HCT116 (cell line): ENCODE data around the gene PKMYT1. TPM values are rescaled to one million over a fixed set of nuclear protein-coding genes. Genes with fewer than 3 reads are reported as not detected.

Experiments used
- ATAC-seq: fragments of 200-7000 bp; cut with Tn5 transposase; 2 replicates; pipeline ENCODE4 v1.9.1; 2020; ENCODE audit warnings: mild to moderate bottlenecking, moderate library complexity
- BruUV-seq: library from RNA; stranded (reverse); fragments of 400-500 nt; replicated peaks from 2 replicates; lab custom pipeline; 2021; lab: Mats Ljungman, UMichigan
- CTCF ChIA-PET: fragments of 300-600 bp; sonication (Branson Sonifier 250); formaldehyde crosslinking; loops from one replicate; lab custom pipeline; 2021; ENCODE audit warnings: antibody characterized with exemption; lab: Charles Lee
- POLR2A ChIA-PET: fragments of 300-600, 350-600 bp; sonication (Branson Sonifier 250); formaldehyde crosslinking; loops from one replicate; lab custom pipeline; 2021; ENCODE audit warnings: antibody characterized with exemption; lab: Charles Lee
- RAD21 ChIA-PET, 2 experiments: fragments of 300-600 bp; sonication (Branson Sonifier 250); formaldehyde crosslinking; loops; one replicate each; lab custom pipeline; 2023; ENCODE audit warnings: low total read pairs in 2 of 2; ENCODE audit not compliant: uncharacterized antibody in 2 of 2, unreplicated experiment in 2 of 2, low non-redundant PET in 1 of 2; lab: Charles Lee
- DNase-seq: peaks from one replicate; pipeline ENCODE4 v3.0.0-alpha.2; 2010; ENCODE audit warnings: low read depth, low spot score
- H2AFZ ChIP-seq: fragments of 200-600 bp; shearing (Covaris generic), sonication (generic); 2 replicates; pipeline ENCODE4 v1.6.1; 2017; ENCODE audit warnings: low read depth, mixed run types, mixed read lengths, antibody characterized with exemption, low read length; ENCODE audit not compliant: poor library complexity, severe bottlenecking
- H3K27ac ChIP-seq: 2 replicates; pipeline ENCODE4 v1.5.1; 2012; ENCODE audit warnings: low read depth, low read length
- H3K27me3 ChIP-seq: fragments of 200-600 bp; sonication (generic); 2 replicates; pipeline ENCODE4 v1.6.1; 2016; ENCODE audit warnings: mixed run types, low read length, mixed read lengths; ENCODE audit not compliant: insufficient read depth
- H3K36me3 ChIP-seq, 2 experiments: fragments of 200-500 bp in 1 of 2; fragments of 200-600 bp in 1 of 2; sonication (Bioruptor generic) in 1 of 2; sonication (generic) in 1 of 2; 2 replicates each; pipeline versions ENCODE4 v1.5.1 to v1.6.1; 2014 to 2016; ENCODE audit warnings: low read length in 2 of 2, inconsistent platforms in 1 of 2, mixed read lengths in 1 of 2, mixed run types in 1 of 2; ENCODE audit not compliant: insufficient read depth in 2 of 2, control insufficient read depth in 1 of 2
- H3K4me1 ChIP-seq, 2 experiments: fragments of 200-600 bp in 1 of 2; sonication (generic) in 1 of 2; 2 replicates each; pipeline versions ENCODE4 v1.5.1 to v1.6.1; 2012 to 2017; ENCODE audit warnings: low read length in 2 of 2, inconsistent platforms in 1 of 2, mild to moderate bottlenecking in 1 of 2, mixed read lengths in 1 of 2, mixed run types in 1 of 2, moderate library complexity in 1 of 2; ENCODE audit not compliant: insufficient read depth in 2 of 2, control insufficient read depth in 1 of 2
- H3K4me2 ChIP-seq: fragments of 200-600 bp; sonication (generic); 2 replicates; pipeline ENCODE4 v1.6.1; 2017; ENCODE audit warnings: mixed run types, low read length, mixed read lengths
- H3K4me3 ChIP-seq, 2 experiments: fragments of 200-600 bp in 1 of 2; sonication (generic) in 1 of 2; replicated peaks in 1 of 2; 2 replicates each; pipeline ENCODE4 v1.5.1; 2011 to 2016; ENCODE audit warnings: low read length in 2 of 2, control low read depth in 1 of 2, low read depth in 1 of 2, mild to moderate bottlenecking in 1 of 2, mixed read lengths in 1 of 2, mixed run types in 1 of 2
- H3K79me2 ChIP-seq: fragments of 200-600 bp; sonication (generic); 2 replicates; pipeline ENCODE4 v1.6.1; 2017; ENCODE audit warnings: mild to moderate bottlenecking, mixed run types, low read length, moderate library complexity, mixed read lengths; ENCODE audit not compliant: insufficient read depth
- H3K9ac ChIP-seq: fragments of 200-600 bp; sonication (generic); 2 replicates; pipeline ENCODE4 v1.6.1; 2016; ENCODE audit warnings: low read length, mixed read lengths
- H3K9me2 ChIP-seq: fragments of 200-600 bp; sonication (generic), shearing (Covaris generic); 2 replicates; pipeline ENCODE4 v1.6.1; 2017; ENCODE audit warnings: mixed run types, mild to moderate bottlenecking, moderate library complexity; ENCODE audit not compliant: insufficient read depth
- H3K9me3 ChIP-seq, 2 experiments: fragments of 200-500 bp in 1 of 2; fragments of 200-600 bp in 1 of 2; sonication (Bioruptor generic) in 1 of 2; sonication (generic) in 1 of 2; 2 replicates each; pipeline ENCODE4 v1.6.1; 2014 to 2017; ENCODE audit warnings: low read length in 2 of 2, mixed read lengths in 2 of 2, inconsistent platforms in 1 of 2, low read depth in 1 of 2, mild to moderate bottlenecking in 1 of 2, mixed run types in 1 of 2, moderate library complexity in 1 of 2; ENCODE audit not compliant: control insufficient read depth in 1 of 2, insufficient read depth in 1 of 2
- H4K20me1 ChIP-seq: fragments of 200-600 bp; sonication (generic), shearing (Covaris generic); 2 replicates; pipeline ENCODE4 v1.6.1; 2017; ENCODE audit warnings: mixed run types, mild to moderate bottlenecking, moderate library complexity; ENCODE audit not compliant: insufficient read depth
- EZH2 ChIP-seq: fragments of 200-600 bp; sonication (generic); IDR thresholded peaks from 2 replicates; pipeline ENCODE4 v1.6.1; 2017; ENCODE audit warnings: antibody characterized with exemption, mixed run types
- EZH2phosphoT487 ChIP-seq: fragments of 200-600 bp; IDR thresholded peaks from 2 replicates; pipeline ENCODE4 v1.6.1; 2018; ENCODE audit warnings: antibody characterized with exemption, borderline replicate concordance
- FOSL1 ChIP-seq: IDR thresholded peaks from 2 replicates; pipeline ENCODE4 v1.6.1; 2012; ENCODE audit warnings: low read depth
- POLR2AphosphoS5 ChIP-seq: IDR thresholded peaks from 2 replicates; pipeline ENCODE4 v1.6.1; 2011; ENCODE audit warnings: mild to moderate bottlenecking, low read depth, low read length, moderate library complexity
- RAD21 ChIP-seq: IDR thresholded peaks from 2 replicates; pipeline ENCODE4 v1.6.1; 2012; ENCODE audit warnings: low read depth, mild to moderate bottlenecking
- SIN3A ChIP-seq: IDR thresholded peaks from 2 replicates; pipeline ENCODE4 v1.6.1; 2012; ENCODE audit warnings: low read depth
- SP1 ChIP-seq: IDR thresholded peaks from 2 replicates; pipeline ENCODE4 v1.6.1; 2012; ENCODE audit warnings: low read depth
- SRF ChIP-seq: IDR thresholded peaks from 2 replicates; pipeline ENCODE4 v1.6.1; 2012; ENCODE audit warnings: low read depth
- TCF7L2 ChIP-seq: IDR thresholded peaks from 2 replicates; pipeline ENCODE4 v1.7.0; 2011; ENCODE audit warnings: borderline replicate concordance, inconsistent platforms; ENCODE audit not compliant: insufficient read depth, insufficient read length; ENCODE audit errors: extremely low read depth
- ZFX ChIP-seq: fragments of 450-650 bp; IDR thresholded peaks from 2 replicates; pipeline ENCODE4 v1.6.1; 2017
- ZNF274 ChIP-seq: fragments of 200-500 bp; sonication (Bioruptor generic); IDR thresholded peaks from 2 replicates; pipeline ENCODE4 v1.6.1; 2014; ENCODE audit warnings: mild to moderate bottlenecking, low read depth, low read length, inconsistent platforms
- intact Hi-C: fragments of 100-400 bp; cut with micrococcal nuclease; formaldehyde crosslinking; loops from 2 replicates; pipeline ENCODE4 v1.10.0; 2022
- total RNA-seq: library from RNA; stranded (reverse); gene quantifications from one replicate; pipeline ENCODE4 v1.2.1, GENCODE V29; 2021; ENCODE audit not compliant: unreplicated experiment
- TF ChIP-seq, protein P1 (sequence below): IDR thresholded peaks from 2 replicates; pipeline ENCODE4 v1.6.1; 2012; ENCODE audit warnings: low read depth
- TF ChIP-seq, protein P2 (sequence below): IDR thresholded peaks from 2 replicates; pipeline ENCODE4 v1.6.1; 2012
- TF ChIP-seq, protein P3 (sequence below), 3 experiments: fragments of 200-600 bp in 1 of 3; sonication (generic) in 1 of 3; IDR thresholded peaks in 2 of 3; conservative IDR thresholded peaks in 1 of 3; 2 replicates each; pipeline ENCODE4 v1.5.1; 2012 to 2017; ENCODE audit warnings: low read depth in 2 of 3, low read length in 2 of 3, antibody characterized with exemption in 1 of 3, borderline replicate concordance in 1 of 3, control low read depth in 1 of 3, mild to moderate bottlenecking in 1 of 3, mixed read lengths in 1 of 3, mixed run types in 1 of 3, moderate library complexity in 1 of 3; ENCODE audit not compliant: insufficient read depth in 1 of 3

The PKMYT1 gene
- total RNA-seq, 1 experiment from 2014 or later: 104 TPM

DNA sequence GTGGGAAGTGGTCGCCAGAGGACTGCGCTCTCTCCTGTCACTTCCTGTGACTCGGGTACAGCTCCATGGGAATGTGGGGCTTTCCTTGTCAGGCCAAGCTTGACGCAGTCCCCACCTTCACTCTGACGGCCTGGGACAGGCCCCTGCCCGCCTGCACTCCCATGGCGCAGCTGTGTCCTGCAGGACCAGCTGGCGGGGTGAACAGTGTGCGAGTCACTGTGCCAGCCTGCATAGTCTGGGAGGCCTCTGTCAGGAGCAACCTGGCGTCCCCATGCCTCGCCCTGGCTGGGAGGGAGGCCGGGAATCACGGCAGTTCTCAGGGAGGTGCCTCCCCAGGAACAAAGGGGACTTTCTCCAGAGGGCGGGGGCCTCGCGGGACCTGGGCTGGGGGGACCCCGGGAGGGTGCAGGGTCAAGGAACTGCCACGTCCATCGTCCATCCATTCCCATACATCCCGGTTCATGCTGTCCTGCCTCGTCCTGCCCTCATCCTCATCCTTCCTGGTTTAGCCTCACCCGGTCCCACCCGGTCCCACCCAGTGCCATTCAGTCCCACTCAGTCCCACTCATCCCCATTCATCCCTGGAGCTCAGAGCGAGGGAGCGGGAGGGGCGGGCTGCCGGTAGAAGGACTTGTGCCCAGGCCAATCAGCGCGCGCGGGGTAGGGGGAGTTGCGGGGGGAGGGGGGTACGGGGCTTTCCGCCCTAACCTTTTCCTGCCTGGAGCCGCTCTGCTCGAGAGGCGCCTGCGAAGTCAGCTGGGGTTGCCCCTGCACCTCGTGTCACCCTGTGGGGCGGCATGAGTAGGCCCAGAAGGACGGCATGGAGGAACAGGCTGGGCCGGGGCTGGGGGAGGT, 55.1 kb downstream of the PKMYT1 start:
- BruUV-seq: no TSS peak
- Histone ChIP-seq H3K9me3 (no peaks in the 10 kb centered on the region), H2AFZ (no peak overlapping the region), H3K27me3 (no peaks in the 10 kb centered on the region), H3K4me3 (no peak overlapping the region), H3K9ac (no peak overlapping the region), H3K27ac (no peak overlapping the region), H3K9me2 (no peaks in the 10 kb centered on the region), H4K20me1 (no peaks in the 10 kb centered on the region), H3K79me2 (peaks cover 21% of the 10 kb centered on the region), H3K4me1 (peaks cover 0 to 11% of the 10 kb centered on the region in 2 experiments; a peak in 3 of 4 replicates), H3K4me2 (no peak overlapping the region), H3K36me3 (peaks cover 2 to 4% of the 10 kb centered on the region in 2 experiments; a peak in 2 of 4 replicates)
- ChIA-PET RAD21 (no interaction called here), POLR2A (interaction anchor here (0.5 kb wide), 1 partner anchor 16 kb away, joined by 3 read pairs; no protein-coding TSS in a partner anchor), CTCF (no interaction called here)
- TF ChIP-seq, protein P1, sequence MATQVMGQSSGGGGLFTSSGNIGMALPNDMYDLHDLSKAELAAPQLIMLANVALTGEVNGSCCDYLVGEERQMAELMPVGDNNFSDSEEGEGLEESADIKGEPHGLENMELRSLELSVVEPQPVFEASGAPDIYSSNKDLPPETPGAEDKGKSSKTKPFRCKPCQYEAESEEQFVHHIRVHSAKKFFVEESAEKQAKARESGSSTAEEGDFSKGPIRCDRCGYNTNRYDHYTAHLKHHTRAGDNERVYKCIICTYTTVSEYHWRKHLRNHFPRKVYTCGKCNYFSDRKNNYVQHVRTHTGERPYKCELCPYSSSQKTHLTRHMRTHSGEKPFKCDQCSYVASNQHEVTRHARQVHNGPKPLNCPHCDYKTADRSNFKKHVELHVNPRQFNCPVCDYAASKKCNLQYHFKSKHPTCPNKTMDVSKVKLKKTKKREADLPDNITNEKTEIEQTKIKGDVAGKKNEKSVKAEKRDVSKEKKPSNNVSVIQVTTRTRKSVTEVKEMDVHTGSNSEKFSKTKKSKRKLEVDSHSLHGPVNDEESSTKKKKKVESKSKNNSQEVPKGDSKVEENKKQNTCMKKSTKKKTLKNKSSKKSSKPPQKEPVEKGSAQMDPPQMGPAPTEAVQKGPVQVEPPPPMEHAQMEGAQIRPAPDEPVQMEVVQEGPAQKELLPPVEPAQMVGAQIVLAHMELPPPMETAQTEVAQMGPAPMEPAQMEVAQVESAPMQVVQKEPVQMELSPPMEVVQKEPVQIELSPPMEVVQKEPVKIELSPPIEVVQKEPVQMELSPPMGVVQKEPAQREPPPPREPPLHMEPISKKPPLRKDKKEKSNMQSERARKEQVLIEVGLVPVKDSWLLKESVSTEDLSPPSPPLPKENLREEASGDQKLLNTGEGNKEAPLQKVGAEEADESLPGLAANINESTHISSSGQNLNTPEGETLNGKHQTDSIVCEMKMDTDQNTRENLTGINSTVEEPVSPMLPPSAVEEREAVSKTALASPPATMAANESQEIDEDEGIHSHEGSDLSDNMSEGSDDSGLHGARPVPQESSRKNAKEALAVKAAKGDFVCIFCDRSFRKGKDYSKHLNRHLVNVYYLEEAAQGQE: no peak
- TF ChIP-seq FOSL1 (no peak), ZNF274 (no peak), SIN3A (no peak), TCF7L2 (no peak), EZH2phosphoT487 (no peak), SRF (no peak), RAD21 (no peak), SP1 (no peak), EZH2 (no peak), POLR2AphosphoS5 (no peak), ZFX (no peak)
- TF ChIP-seq, protein P2, sequence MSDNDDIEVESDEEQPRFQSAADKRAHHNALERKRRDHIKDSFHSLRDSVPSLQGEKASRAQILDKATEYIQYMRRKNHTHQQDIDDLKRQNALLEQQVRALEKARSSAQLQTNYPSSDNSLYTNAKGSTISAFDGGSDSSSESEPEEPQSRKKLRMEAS: no peak
- TF ChIP-seq, protein P3, sequence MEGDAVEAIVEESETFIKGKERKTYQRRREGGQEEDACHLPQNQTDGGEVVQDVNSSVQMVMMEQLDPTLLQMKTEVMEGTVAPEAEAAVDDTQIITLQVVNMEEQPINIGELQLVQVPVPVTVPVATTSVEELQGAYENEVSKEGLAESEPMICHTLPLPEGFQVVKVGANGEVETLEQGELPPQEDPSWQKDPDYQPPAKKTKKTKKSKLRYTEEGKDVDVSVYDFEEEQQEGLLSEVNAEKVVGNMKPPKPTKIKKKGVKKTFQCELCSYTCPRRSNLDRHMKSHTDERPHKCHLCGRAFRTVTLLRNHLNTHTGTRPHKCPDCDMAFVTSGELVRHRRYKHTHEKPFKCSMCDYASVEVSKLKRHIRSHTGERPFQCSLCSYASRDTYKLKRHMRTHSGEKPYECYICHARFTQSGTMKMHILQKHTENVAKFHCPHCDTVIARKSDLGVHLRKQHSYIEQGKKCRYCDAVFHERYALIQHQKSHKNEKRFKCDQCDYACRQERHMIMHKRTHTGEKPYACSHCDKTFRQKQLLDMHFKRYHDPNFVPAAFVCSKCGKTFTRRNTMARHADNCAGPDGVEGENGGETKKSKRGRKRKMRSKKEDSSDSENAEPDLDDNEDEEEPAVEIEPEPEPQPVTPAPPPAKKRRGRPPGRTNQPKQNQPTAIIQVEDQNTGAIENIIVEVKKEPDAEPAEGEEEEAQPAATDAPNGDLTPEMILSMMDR (IDR thresholded peaks at IDR 0.05 in 2 of 3, conservative IDR thresholded peaks at IDR 0.05 in 1 of 3; ENCODE audit: borderline replicate concordance in 1 of 3, insufficient read depth in 1 of 3, low read depth in 2 of 3, low read length in 2 of 3): no peak
- intact Hi-C loops: no loop called here
- ATAC-seq: no peak
- DNase-seq: no peak
